HepG2 (cell line): ENCODE measurements around the gene HSPB6. TPM values are rescaled to one million over a fixed set of nuclear protein-coding genes. Genes with fewer than 3 reads are reported as not detected.

Source experiments
- ATAC-seq: fragments of 200-7000 bp; cut with Tn5 transposase; 3 replicates; pipeline ENCODE4 v1.9.1; 2020; ENCODE audit warnings: mild to moderate bottlenecking, moderate library complexity
- BruUV-seq: library from RNA; stranded (reverse); fragments of 400-500 nt; replicated peaks from 2 replicates; lab custom pipeline; 2021; lab: Mats Ljungman, UMichigan
- CTCF ChIA-PET: fragments of 300-600 bp; formaldehyde crosslinking; extraction: SDS; loops from one replicate; lab custom pipeline; 2021; ENCODE audit warnings: low total read pairs, inconsistent platforms, low intra/inter-chr PET ratio; lab: Yijun Ruan, JAX
- POLR2A ChIA-PET: fragments of 350-600 bp; sonication (Branson Sonifier 250); formaldehyde crosslinking; loops from one replicate; lab custom pipeline; 2020; ENCODE audit warnings: antibody characterized with exemption, inconsistent platforms; lab: Yijun Ruan, JAX
- DNase-seq: peaks from one replicate; pipeline ENCODE4 v3.0.0-alpha.2; 2015; ENCODE audit warnings: low spot score
- FAIRE-seq: peaks from 3 replicates; lab custom pipeline; 2011; peaks lifted over from hg19 to GRCh38; lab: Jason Lieb, UNC
- H2AFZ ChIP-seq: one replicate; pipeline ENCODE4 v1.6.1; 2011; ENCODE audit warnings: low read length, inconsistent platforms
- H3K27ac ChIP-seq: fragments of 300-600 bp; 3 replicates; pipeline ENCODE4 v1.8.0; 2011; ENCODE audit warnings: mixed run types, mild to moderate bottlenecking, mixed read lengths, low read length, inconsistent platforms; ENCODE audit not compliant: insufficient read depth; ENCODE audit errors: extremely low read length
- H3K27me3 ChIP-seq, 2 experiments: fragments of 200-600 bp in 1 of 2; 2 replicates in 1 of 2; 3 replicates in 1 of 2; pipeline versions ENCODE4 v1.6.0 to v1.8.0; 2011; ENCODE audit warnings: low read length in 2 of 2, mild to moderate bottlenecking in 2 of 2, moderate library complexity in 2 of 2, inconsistent platforms in 1 of 2; ENCODE audit not compliant: insufficient read depth in 2 of 2, control insufficient read depth in 1 of 2
- H3K36me3 ChIP-seq, 2 experiments: fragments of 200-600 bp in 1 of 2; replicated peaks in 1 of 2; 2 replicates in 1 of 2; 3 replicates in 1 of 2; pipeline versions ENCODE4 v1.5.1 to v1.8.0; 2011; ENCODE audit warnings: low read length in 2 of 2, inconsistent platforms in 1 of 2; ENCODE audit not compliant: insufficient read depth in 2 of 2, control insufficient read depth in 1 of 2
- H3K4me1 ChIP-seq: 2 replicates; pipeline ENCODE4 v1.5.1; 2012; ENCODE audit warnings: low read length, inconsistent platforms; ENCODE audit not compliant: insufficient read depth
- H3K4me2 ChIP-seq: 2 replicates; pipeline ENCODE4 v1.6.0; 2011; ENCODE audit warnings: low read depth, low read length, inconsistent platforms
- H3K4me3 ChIP-seq, 3 experiments: fragments of 200-600 bp in 1 of 3; sonication (generic), shearing (Covaris generic) in 1 of 3; replicated peaks in 1 of 3; 2 replicates each; pipeline ENCODE4 v1.5.1; 2011 to 2016; ENCODE audit warnings: low read length in 3 of 3, inconsistent platforms in 2 of 3, low read depth in 2 of 3, mild to moderate bottlenecking in 2 of 3, control low read depth in 1 of 3, mixed read lengths in 1 of 3; ENCODE audit not compliant: insufficient read depth in 1 of 3
- H3K79me2 ChIP-seq: one replicate; pipeline ENCODE4 v1.6.1; 2011; ENCODE audit warnings: low read length, inconsistent platforms; ENCODE audit not compliant: insufficient read depth
- H3K9ac ChIP-seq: 2 replicates; pipeline ENCODE4 v1.6.0; 2011; ENCODE audit warnings: mild to moderate bottlenecking, low read depth, low read length, inconsistent platforms; ENCODE audit not compliant: insufficient read depth
- H3K9me3 ChIP-seq: 2 replicates; pipeline ENCODE4 v1.5.1; 2012; ENCODE audit warnings: mild to moderate bottlenecking, low read length
- H4K20me1 ChIP-seq: 2 replicates; pipeline ENCODE4 v1.6.0; 2011; ENCODE audit warnings: inconsistent platforms, mild to moderate bottlenecking, low read length, moderate library complexity; ENCODE audit not compliant: insufficient read depth
- CEBPB ChIP-seq: IDR thresholded peaks from 2 replicates; pipeline ENCODE4 v1.6.1; 2011; ENCODE audit warnings: low read depth, low read length, improper control_type of control experiment, borderline replicate concordance
- HDAC1 ChIP-seq: sonication (generic); formaldehyde crosslinking; IDR thresholded peaks from 2 replicates; pipeline ENCODE4 v1.5.1; 2020; ENCODE audit warnings: mild to moderate bottlenecking, missing genetic modification reagents
- PHF21A ChIP-seq: sonication (generic); formaldehyde crosslinking; IDR thresholded peaks from 2 replicates; pipeline ENCODE4 v1.5.0; 2020; ENCODE audit warnings: mild to moderate bottlenecking, missing genetic modification reagents
- TAF1 ChIP-seq: sonication (generic); formaldehyde crosslinking; IDR thresholded peaks from 2 replicates; pipeline ENCODE4 v1.4.0; 2020; ENCODE audit warnings: missing genetic modification reagents
- ZFX ChIP-seq: sonication (generic); formaldehyde crosslinking; IDR thresholded peaks from 2 replicates; pipeline ENCODE4 v1.4.0; 2020; ENCODE audit warnings: mild to moderate bottlenecking, low read depth, missing genetic modification reagents, moderate library complexity
- WGBS: methylation state at CpG from one replicate; pipeline ENCODE4 v1.1.6; 2017; ENCODE audit warnings: low lambda C conversion rate; 5-methylcytosine and 5-hydroxymethylcytosine counted together
- in situ Hi-C: cut with HindIII; loops from 2 replicates; pipeline ENCODE4 v1.10.0; 2017; ENCODE audit warnings: low pct_unique_long_range_greater_than_20kb; ENCODE audit not compliant: extremely low pct_ligation_motif_present
- intact Hi-C: fragments of 100-400 bp; cut with micrococcal nuclease; formaldehyde crosslinking; loops from one replicate; pipeline ENCODE4 v1.10.0; 2022; ENCODE audit not compliant: unreplicated experiment
- polyA plus RNA-seq, 8 experiments: library from polyadenylated mRNA; depleted of rRNA in 3 of 8; stranded (reverse) in 7 of 8; unstranded in 1 of 8; fragments of >200 nt; fragmentation: Illumina TruSeq in 4 of 8; extraction: Trizol in 4 of 8; gene quantifications; 2 replicates each; pipeline versions ENCODE4 v1.2.1 to v1.2.3, GENCODE V29; 2011 to 2016; ENCODE audit warnings: low read depth in 4 of 8, missing spikeins in 1 of 8, mixed read lengths in 1 of 8; ENCODE audit not compliant: insufficient read depth in 1 of 8
- total RNA-seq, 5 experiments: library from RNA; depleted of rRNA; stranded (reverse); fragments of >200 nt; fragmentation: Illumina TruSeq; extraction: Trizol; gene quantifications; 2 replicates each; pipeline ENCODE4 v1.2.3, GENCODE V29; 2016; ENCODE audit warnings: low read depth in 1 of 5
- TF ChIP-seq, protein P1 (sequence below): sonication (generic); formaldehyde crosslinking; IDR thresholded peaks from 2 replicates; pipeline ENCODE4 v1.4.0; 2020; ENCODE audit warnings: missing genetic modification reagents
- TF ChIP-seq, protein P2 (sequence below): IDR thresholded peaks from 2 replicates; pipeline ENCODE4 v1.6.1; 2018; ENCODE audit warnings: missing genetic modification reagents, mild to moderate bottlenecking, missing compliant biosample characterization

Gene HSPB6
- total and polyA plus RNA-seq, 2 of the 13 experiments (the other 11 are each of a cell fraction or from before 2014, with no cell fraction given): 0.18 TPM; not detected in 1

DNA sequence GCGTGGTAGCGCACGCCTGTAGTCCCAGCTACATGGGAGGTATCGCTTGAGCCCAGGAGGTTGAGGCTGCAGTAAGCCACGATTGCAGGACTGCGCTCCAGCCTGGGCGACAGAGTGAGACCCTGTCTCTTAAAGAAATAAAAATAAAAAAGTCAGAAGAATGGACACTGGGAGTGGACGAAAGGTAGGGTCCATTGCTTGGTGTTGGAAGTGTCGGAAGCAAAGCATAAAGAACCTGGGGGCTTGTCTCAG, 18.1 kb upstream of the HSPB6 start:
- no peak for FAIRE-seq

DNA sequence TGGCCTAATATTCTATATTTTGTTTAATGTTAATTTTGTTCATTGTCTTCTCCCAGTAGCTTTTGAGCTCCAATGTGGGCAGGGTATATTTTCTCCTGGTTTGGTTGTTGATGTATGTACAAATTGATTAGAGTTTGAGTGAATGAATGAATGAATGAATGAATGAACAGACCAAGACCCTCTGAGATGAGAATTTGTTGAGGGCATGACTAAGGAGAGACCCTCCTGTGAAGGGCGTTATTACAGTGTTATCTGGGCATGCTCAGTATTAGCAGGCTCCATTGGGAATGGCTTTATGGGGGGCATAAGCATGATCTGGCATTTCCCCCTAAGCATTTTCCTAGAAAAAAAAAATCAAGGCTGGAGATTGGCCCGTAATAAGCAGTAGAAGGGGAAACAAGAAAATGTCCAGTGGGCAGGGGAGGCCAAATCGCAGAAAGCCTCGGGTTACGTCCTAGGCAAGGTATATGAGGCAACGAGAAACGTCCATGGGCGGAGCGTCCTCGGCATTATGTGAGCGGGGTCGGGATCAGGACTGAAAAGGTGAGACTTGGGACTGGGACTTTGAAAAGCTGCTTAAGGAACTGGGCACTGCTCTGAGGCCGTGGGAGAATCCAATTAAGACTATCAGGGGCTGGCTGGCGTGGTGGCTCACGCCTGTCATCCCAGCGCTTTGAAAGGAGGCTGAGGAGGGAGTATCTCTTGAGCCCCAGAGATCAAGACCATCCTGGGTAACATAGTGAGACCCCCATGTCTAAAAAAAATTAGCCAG, 17.6 kb upstream of the HSPB6 start:
- peaks cover 43% of the 10 kb centered on the region for H3K4me1 ChIP-seq
- H3K36me3 ChIP-seq: no peaks in the 10 kb centered on the region; a peak in 1 of 5 replicates
- ChIA-PET POLR2A (no interaction called here), CTCF (no interaction called here)
- TF ChIP-seq PHF21A (CRISPR knock-in tag): no peak
- TF ChIP-seq, protein P1, sequence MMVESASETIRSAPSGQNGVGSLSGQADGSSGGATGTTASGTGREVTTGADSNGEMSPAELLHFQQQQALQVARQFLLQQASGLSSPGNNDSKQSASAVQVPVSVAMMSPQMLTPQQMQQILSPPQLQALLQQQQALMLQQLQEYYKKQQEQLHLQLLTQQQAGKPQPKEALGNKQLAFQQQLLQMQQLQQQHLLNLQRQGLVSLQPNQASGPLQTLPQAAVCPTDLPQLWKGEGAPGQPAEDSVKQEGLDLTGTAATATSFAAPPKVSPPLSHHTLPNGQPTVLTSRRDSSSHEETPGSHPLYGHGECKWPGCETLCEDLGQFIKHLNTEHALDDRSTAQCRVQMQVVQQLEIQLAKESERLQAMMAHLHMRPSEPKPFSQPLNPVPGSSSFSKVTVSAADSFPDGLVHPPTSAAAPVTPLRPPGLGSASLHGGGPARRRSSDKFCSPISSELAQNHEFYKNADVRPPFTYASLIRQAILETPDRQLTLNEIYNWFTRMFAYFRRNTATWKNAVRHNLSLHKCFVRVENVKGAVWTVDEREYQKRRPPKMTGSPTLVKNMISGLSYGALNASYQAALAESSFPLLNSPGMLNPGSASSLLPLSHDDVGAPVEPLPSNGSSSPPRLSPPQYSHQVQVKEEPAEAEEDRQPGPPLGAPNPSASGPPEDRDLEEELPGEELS (CRISPR knock-in tag): no peak
- 0 out of 2 replicates have a peak, but pooled peaks have one; percentile 5 for TF ChIP-seq TAF1 (CRISPR knock-in tag)
- TF ChIP-seq CEBPB: peak; percentile 54; the same call in 1 of the 2 replicates
- no peak for DNase-seq
- H2AFZ ChIP-seq: no peak overlapping the region
- ATAC-seq: 0 out of 3 replicates have a peak, but pooled peaks have one; percentile 5
- FAIRE-seq: no peak
- no peaks in the 10 kb centered on the region for H3K9me3 ChIP-seq
- intact Hi-C loops: loop anchor here (5.0 kb wide), 1 partner anchor 38 kb away; the partner anchor contains the start of gene PRODH2
- H3K4me3 ChIP-seq: peak overlapping the region; percentile 33 to 75 (median 62)
- in situ Hi-C loops: no loop called here
- no peaks in the 10 kb centered on the region for H4K20me1 ChIP-seq
- BruUV-seq: no TSS peak
- H3K4me2 ChIP-seq: peak overlapping the region; percentile 89
- no peaks in the 10 kb centered on the region for H3K79me2 ChIP-seq
- peak overlapping the region; percentile 14; the same call in 1 of the 2 replicates for H3K9ac ChIP-seq
- no peak overlapping the region for H3K27ac ChIP-seq
- WGBS: 25% methylated on average over 16 of the region's 16 CpGs
- H3K27me3 ChIP-seq: no peaks in the 10 kb centered on the region

More for the DNA sequence above, 18.1 kb upstream of the HSPB6 start:
- H3K79me2 ChIP-seq: no peaks in the 10 kb centered on the region
- 6% methylated on average over 9 of the region's 9 CpGs for WGBS
- peak overlapping the region; percentile 89 for H3K4me2 ChIP-seq
- ChIA-PET POLR2A (no interaction called here), CTCF (no interaction called here)
- no peaks in the 10 kb centered on the region for H3K27me3 ChIP-seq
- no TSS peak for BruUV-seq
- ATAC-seq: peak; percentile 36
- no peaks in the 10 kb centered on the region for H4K20me1 ChIP-seq
- TF ChIP-seq TAF1 (CRISPR knock-in tag) (0 out of 2 replicates have a peak, but pooled peaks have one; percentile 1), HDAC1 (CRISPR knock-in tag) (peak; percentile 12; the same call in 1 of the 2 replicates), ZFX (CRISPR knock-in tag) (no peak)
- TF ChIP-seq, protein P2, sequence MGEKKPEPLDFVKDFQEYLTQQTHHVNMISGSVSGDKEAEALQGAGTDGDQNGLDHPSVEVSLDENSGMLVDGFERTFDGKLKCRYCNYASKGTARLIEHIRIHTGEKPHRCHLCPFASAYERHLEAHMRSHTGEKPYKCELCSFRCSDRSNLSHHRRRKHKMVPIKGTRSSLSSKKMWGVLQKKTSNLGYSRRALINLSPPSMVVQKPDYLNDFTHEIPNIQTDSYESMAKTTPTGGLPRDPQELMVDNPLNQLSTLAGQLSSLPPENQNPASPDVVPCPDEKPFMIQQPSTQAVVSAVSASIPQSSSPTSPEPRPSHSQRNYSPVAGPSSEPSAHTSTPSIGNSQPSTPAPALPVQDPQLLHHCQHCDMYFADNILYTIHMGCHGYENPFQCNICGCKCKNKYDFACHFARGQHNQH (CRISPR knock-in tag): no peak
- in situ Hi-C loops: no loop called here
- no peaks in the 10 kb centered on the region; a peak in 1 of 5 replicates for H3K36me3 ChIP-seq
- H3K9me3 ChIP-seq: no peaks in the 10 kb centered on the region
- H3K4me3 ChIP-seq: peak overlapping the region; percentile 33 to 75 (median 62)
- H2AFZ ChIP-seq: peak overlapping the region; percentile 42
- H3K9ac ChIP-seq: peak overlapping the region; percentile 14; the same call in 1 of the 2 replicates
- no peak for DNase-seq
- intact Hi-C loops: loop anchor here (5.0 kb wide), 1 partner anchor 37 kb away; the partner anchor contains the start of gene PRODH2
- H3K4me1 ChIP-seq: peaks cover 43% of the 10 kb centered on the region
- no peak overlapping the region for H3K27ac ChIP-seq
